ENCODE data around the gene PLEK. TPM values are rescaled to one million over a fixed set of nuclear protein-coding genes. Genes with fewer than 3 reads are reported as not detected.

Gene PLEK
- polyA plus RNA-seq, 1 donor from 2014 or later: 0.07 TPM

GRCh38 chr2:68352651-68353391 is 12.3 kb upstream of the PLEK start:
- H3K9me3 ChIP-seq (ENCODE audit: low read length): no peaks in the 10 kb centered on the region
- TF ChIP-seq CTCF (IDR thresholded peaks at IDR 0.05; ENCODE audit: poor library complexity, severe bottlenecking) (no peak), TAF1 (IDR thresholded peaks at IDR 0.05; ENCODE audit: low read depth) (no peak), EP300 (conservative IDR thresholded peaks at IDR 0.05; ENCODE audit: poor library complexity, severe bottlenecking) (no peak), POLR2AphosphoS5 (IDR thresholded peaks at IDR 0.05) (no peak), REST (IDR thresholded peaks at IDR 0.05; ENCODE audit: borderline replicate concordance) (no peak), SMC3 (conservative IDR thresholded peaks at IDR 0.05; ENCODE audit: poor library complexity) (no peak), RAD21 (conservative IDR thresholded peaks at IDR 0.05) (no peak), EZH2 (IDR thresholded peaks at IDR 0.05; ENCODE audit: borderline replicate concordance, insufficient read depth, low read length, poor library complexity, severe bottlenecking) (no peak), MXI1 (conservative IDR thresholded peaks at IDR 0.05; ENCODE audit: poor library complexity, severe bottlenecking) (no peak)
- H3F3A ChIP-seq (ENCODE audit: insufficient read depth, low read length, poor library complexity, severe bottlenecking): no peaks in the 10 kb centered on the region
- H3K4me3 ChIP-seq (ENCODE audit: low read length): no peak overlapping the region
- no peaks in the 10 kb centered on the region for H3K79me2 ChIP-seq (replicated peaks; ENCODE audit: insufficient read depth, low read length)
- H3K36me3 ChIP-seq (ENCODE audit: insufficient read depth, low read length): no peaks in the 10 kb centered on the region
- H2AFZ ChIP-seq (ENCODE audit: low read depth, low read length): no peak overlapping the region
- no peaks in the 10 kb centered on the region for H3K27me3 ChIP-seq (ENCODE audit: insufficient read depth, low read depth, low read length)
- H3K4me2 ChIP-seq (ENCODE audit: low read length): no peak overlapping the region
- no peaks in the 10 kb centered on the region for H3K9me2 ChIP-seq (ENCODE audit: insufficient read depth, low read length)
- no peak overlapping the region for H3K9ac ChIP-seq (ENCODE audit: low read length)
- no peak overlapping the region for H3K27ac ChIP-seq (ENCODE audit: low read length)
- no peaks in the 10 kb centered on the region for H4K20me1 ChIP-seq (ENCODE audit: insufficient read depth)

GRCh38 chr2:68356599-68357239 is 8.4 kb upstream of the PLEK start:
- no peak overlapping the region for H3K4me3 ChIP-seq (ENCODE audit: low read length)
- H2AFZ ChIP-seq (ENCODE audit: low read depth, low read length): no peak overlapping the region
- H3K27ac ChIP-seq (ENCODE audit: low read length): no peak overlapping the region
- no peaks in the 10 kb centered on the region for H3F3A ChIP-seq (ENCODE audit: insufficient read depth, low read length, poor library complexity, severe bottlenecking)
- H3K4me2 ChIP-seq (ENCODE audit: low read length): no peak overlapping the region
- H3K9ac ChIP-seq (ENCODE audit: low read length): no peak overlapping the region
- H3K9me3 ChIP-seq (ENCODE audit: low read length): no peaks in the 10 kb centered on the region
- H3K36me3 ChIP-seq (ENCODE audit: insufficient read depth, low read length): no peaks in the 10 kb centered on the region
- no peaks in the 10 kb centered on the region for H4K20me1 ChIP-seq (ENCODE audit: insufficient read depth)
- no peaks in the 10 kb centered on the region for H3K27me3 ChIP-seq (ENCODE audit: insufficient read depth, low read depth, low read length)
- H3K9me2 ChIP-seq (ENCODE audit: insufficient read depth, low read length): no peaks in the 10 kb centered on the region
- TF ChIP-seq RAD21 (conservative IDR thresholded peaks at IDR 0.05) (no peak), EP300 (conservative IDR thresholded peaks at IDR 0.05; ENCODE audit: poor library complexity, severe bottlenecking) (no peak), POLR2AphosphoS5 (IDR thresholded peaks at IDR 0.05) (no peak), REST (IDR thresholded peaks at IDR 0.05; ENCODE audit: borderline replicate concordance) (no peak), CTCF (IDR thresholded peaks at IDR 0.05; ENCODE audit: poor library complexity, severe bottlenecking) (no peak), TAF1 (IDR thresholded peaks at IDR 0.05; ENCODE audit: low read depth) (no peak), MXI1 (conservative IDR thresholded peaks at IDR 0.05; ENCODE audit: poor library complexity, severe bottlenecking) (no peak), EZH2 (IDR thresholded peaks at IDR 0.05; ENCODE audit: borderline replicate concordance, insufficient read depth, low read length, poor library complexity, severe bottlenecking) (no peak), SMC3 (conservative IDR thresholded peaks at IDR 0.05; ENCODE audit: poor library complexity) (no peak)
- no peaks in the 10 kb centered on the region for H3K79me2 ChIP-seq (replicated peaks; ENCODE audit: insufficient read depth, low read length)
